GM23338 (cell line): ENCODE data around the gene CDC27. TPM values are rescaled to one million over a fixed set of nuclear protein-coding genes. Genes with fewer than 3 reads are reported as not detected.

Experiments used
- ATAC-seq: fragments of 200-7000 bp; cut with Tn5 transposase; 3 replicates; pipeline ENCODE4 v1.9.1; 2020
- DNase-seq: peaks from one replicate; pipeline ENCODE4 v3.0.0-alpha.2; 2015; ENCODE audit warnings: low spot score
- H2AFZ ChIP-seq: fragments of 200-600 bp; sonication (generic); 2 replicates; pipeline ENCODE4 v1.8.0; 2016; ENCODE audit warnings: antibody characterized with exemption, mild to moderate bottlenecking, moderate library complexity
- H3F3A ChIP-seq: fragments of 200-600 bp; sonication (generic); replicated peaks from 2 replicates; pipeline ENCODE4 v1.8.0; 2017; ENCODE audit warnings: antibody characterized with exemption, mixed run types, low read depth
- H3K27ac ChIP-seq: fragments of 200-600 bp; sonication (generic); 2 replicates; pipeline ENCODE4 v1.6.1; 2016; ENCODE audit warnings: low read depth
- H3K27me3 ChIP-seq: fragments of 200-600 bp; sonication (generic); 2 replicates; pipeline ENCODE4 v1.8.0; 2016; ENCODE audit warnings: mild to moderate bottlenecking, mixed run types, moderate library complexity; ENCODE audit not compliant: insufficient read depth
- H3K36me3 ChIP-seq: fragments of 200-600 bp; sonication (generic); 2 replicates; pipeline ENCODE4 v1.8.0; 2016; ENCODE audit warnings: mild to moderate bottlenecking; ENCODE audit not compliant: insufficient read depth
- H3K4me1 ChIP-seq: fragments of 200-600 bp; sonication (generic); 2 replicates; pipeline ENCODE4 v1.8.0; 2016; ENCODE audit warnings: mild to moderate bottlenecking, moderate library complexity; ENCODE audit not compliant: insufficient read depth
- H3K4me2 ChIP-seq: fragments of 200-600 bp; sonication (generic); 2 replicates; pipeline ENCODE4 v1.7.1; 2017; ENCODE audit warnings: mixed run types
- H3K4me3 ChIP-seq: fragments of 200-600 bp; sonication (generic); 2 replicates; pipeline ENCODE4 v1.6.1; 2016; ENCODE audit warnings: mixed run types
- H3K79me2 ChIP-seq: fragments of 200-600 bp; sonication (generic); replicated peaks from 2 replicates; pipeline ENCODE4 v1.8.0; 2017; ENCODE audit warnings: mild to moderate bottlenecking; ENCODE audit not compliant: insufficient read depth
- H3K9me2 ChIP-seq: fragments of 200-600 bp; sonication (generic); 2 replicates; pipeline ENCODE4 v1.8.0; 2017; ENCODE audit not compliant: insufficient read depth
- H4K20me1 ChIP-seq: fragments of 200-600 bp; sonication (generic); replicated peaks from 2 replicates; pipeline ENCODE4 v1.8.0; 2017; ENCODE audit warnings: mild to moderate bottlenecking; ENCODE audit not compliant: insufficient read depth
- H3K27ac Mint-ChIP-seq: 2 replicates; pipeline ENCODE4 v1.8.0; 2020; ENCODE audit warnings: inconsistent platforms, mild to moderate bottlenecking, moderate library complexity, mixed read lengths
- H3K27me3 Mint-ChIP-seq: 3 replicates; pipeline ENCODE4 v1.8.0; 2022; ENCODE audit warnings: low read depth, mild to moderate bottlenecking, moderate library complexity, mixed read lengths, inconsistent platforms; ENCODE audit not compliant: insufficient read depth, poor library complexity
- H3K36me3 Mint-ChIP-seq: 3 replicates; pipeline ENCODE4 v1.8.0; 2021; ENCODE audit warnings: low read depth, mild to moderate bottlenecking, inconsistent platforms, moderate library complexity, mixed read lengths
- H3K4me1 Mint-ChIP-seq: 3 replicates; pipeline ENCODE4 v1.8.0; 2020; ENCODE audit warnings: mild to moderate bottlenecking, inconsistent platforms, mixed read lengths
- H3K4me3 Mint-ChIP-seq: 3 replicates; pipeline ENCODE4 v1.8.0; 2021; ENCODE audit warnings: moderate library complexity, mild to moderate bottlenecking, inconsistent platforms, mixed read lengths
- H3K9me3 Mint-ChIP-seq: 3 replicates; pipeline ENCODE4 v1.8.0; 2020; ENCODE audit warnings: moderate library complexity, mild to moderate bottlenecking, inconsistent platforms, mixed read lengths
- CREB1 ChIP-seq: fragments of 250-450 bp; sonication (Bioruptor Pico); IDR thresholded peaks from 2 replicates; pipeline ENCODE4 v1.5.0; 2020; ENCODE audit warnings: low read depth, mild to moderate bottlenecking, moderate library complexity
- EZH2phosphoT487 ChIP-seq: fragments of 200-600 bp; sonication (generic); IDR thresholded peaks from one replicate; pipeline ENCODE4 v1.8.1; 2018; ENCODE audit warnings: antibody characterized with exemption; ENCODE audit not compliant: unreplicated experiment
- JUNB ChIP-seq: IDR thresholded peaks from one replicate; pipeline ENCODE4 v1.6.1; 2016; ENCODE audit warnings: antibody characterized with exemption; ENCODE audit not compliant: unreplicated experiment
- NANOG ChIP-seq: IDR thresholded peaks from 2 replicates; pipeline ENCODE4 v1.6.1; 2016; ENCODE audit warnings: antibody characterized with exemption, borderline replicate concordance
- POLR2AphosphoS5 ChIP-seq: IDR thresholded peaks from 2 replicates; pipeline ENCODE4 v1.6.1; 2016; ENCODE audit warnings: antibody characterized with exemption, low read depth
- STAT1 ChIP-seq: IDR thresholded peaks from one replicate; pipeline ENCODE4 v1.6.1; 2016; ENCODE audit warnings: antibody characterized with exemption; ENCODE audit not compliant: unreplicated experiment
- ZNF114 ChIP-seq: fragments of 250-450 bp; sonication (Bioruptor Pico); IDR thresholded peaks from 2 replicates; pipeline ENCODE4 v1.5.0; 2020; ENCODE audit warnings: mild to moderate bottlenecking, moderate library complexity
- polyA plus RNA-seq: library from polyadenylated mRNA; unstranded; fragments of >200 nt; fragmentation: Nextera tagmentation; extraction: Ambion mirVana; gene quantifications from 2 replicates; pipeline ENCODE4 v1.2.1, GENCODE V29; 2016
- total RNA-seq: library from RNA; depleted of rRNA; stranded (reverse); fragments of >200 nt; shearing (Covaris generic); gene quantifications from 2 replicates; pipeline ENCODE4 v1.2.3, GENCODE V29; 2014
- TF ChIP-seq, protein P1 (sequence below), 2 experiments: fragments of 200-600 bp in 1 of 2; sonication (generic) in 1 of 2; conservative IDR thresholded peaks; 2 replicates each; pipeline versions ENCODE4 v1.5.1 to v1.6.1; 2016 to 2017; ENCODE audit warnings: antibody characterized with exemption in 2 of 2, low read depth in 2 of 2, mild to moderate bottlenecking in 2 of 2, moderate library complexity in 1 of 2
- TF ChIP-seq, protein P2 (sequence below): fragments of 250-450 bp; sonication (Bioruptor Pico); IDR thresholded peaks from 2 replicates; pipeline ENCODE4 v1.5.0; 2020; ENCODE audit warnings: mild to moderate bottlenecking, moderate library complexity
- TF ChIP-seq, protein P3 (sequence below): IDR thresholded peaks from 2 replicates; pipeline ENCODE4 v1.6.1; 2016; ENCODE audit warnings: antibody characterized with exemption

CDC27 gene
- total and polyA plus RNA-seq, 2 experiments from 2014 or later = 49.7 to 85.5 TPM

DNA sequence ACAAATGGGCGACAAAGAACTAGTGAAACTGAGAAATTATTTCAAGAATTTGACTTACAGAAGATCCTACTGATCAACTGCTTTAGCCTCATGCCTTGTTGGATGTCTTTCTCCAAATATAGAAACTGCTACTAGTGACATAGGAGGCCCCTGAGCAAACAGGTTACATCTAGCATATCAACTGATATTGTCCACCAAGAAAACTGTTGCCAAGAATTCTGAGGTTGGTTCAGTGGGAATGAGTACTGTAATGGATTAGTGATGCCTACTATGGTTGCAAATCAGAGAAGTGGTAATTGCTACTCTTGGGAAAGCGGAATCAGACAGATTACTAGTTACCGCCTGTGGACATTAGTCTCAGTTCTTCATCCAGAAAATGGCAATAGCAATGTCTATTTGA, 10.0 kb downstream of the CDC27 start (continued):
- no peak for TF ChIP-seq EZH2phosphoT487

DNA sequence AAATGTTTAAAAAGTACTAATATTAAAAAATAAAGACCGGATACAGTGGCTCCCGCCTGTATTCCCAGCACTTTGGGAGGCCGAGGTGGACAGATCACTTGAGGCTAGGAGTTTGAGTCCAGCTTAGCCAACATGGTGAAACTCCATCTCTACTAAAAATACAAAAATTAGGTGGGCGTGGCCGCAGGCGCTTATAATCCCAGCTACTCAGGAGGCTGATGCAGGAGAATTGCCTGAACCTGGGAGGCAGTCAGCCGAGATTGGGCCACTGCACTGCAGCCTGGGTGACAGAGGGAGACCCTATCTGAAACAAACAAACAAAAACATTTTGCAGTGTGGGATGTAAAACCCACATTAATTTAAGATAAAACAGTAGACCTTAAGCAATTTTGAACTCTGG, 11.8 kb downstream of the CDC27 start:
- Mint-ChIP-seq H3K27me3 (peaks cover 3% of the 10 kb centered on the region), H3K36me3 (peaks cover 28% of the 10 kb centered on the region), H3K27ac (no peak overlapping the region), H3K4me1 (peaks cover 29% of the 10 kb centered on the region), H3K4me3 (no peak overlapping the region), H3K9me3 (no peaks in the 10 kb centered on the region)
- Histone ChIP-seq H3K79me2 (peaks cover 85% of the 10 kb centered on the region), H3K36me3 (0 out of 2 replicates have a peak, but pooled peaks cover 6% of the 10 kb centered on the region), H3K9me2 (no peaks in the 10 kb centered on the region), H3K4me2 (no peak overlapping the region), H3K27ac (no peak overlapping the region), H2AFZ (no peak overlapping the region), H3F3A (no peaks in the 10 kb centered on the region), H4K20me1 (peaks cover 21% of the 10 kb centered on the region), H3K4me1 (peaks cover 21% of the 10 kb centered on the region), H3K4me3 (no peak overlapping the region), H3K27me3 (no peaks in the 10 kb centered on the region)
- no peak for DNase-seq
- no peak for ATAC-seq
- TF ChIP-seq NANOG (no peak), JUNB (no peak), STAT1 (no peak), ZNF114 (CRISPR knock-in tag) (no peak), EZH2phosphoT487 (no peak), POLR2AphosphoS5 (no peak), CREB1 (no peak)
- TF ChIP-seq, protein P1, sequence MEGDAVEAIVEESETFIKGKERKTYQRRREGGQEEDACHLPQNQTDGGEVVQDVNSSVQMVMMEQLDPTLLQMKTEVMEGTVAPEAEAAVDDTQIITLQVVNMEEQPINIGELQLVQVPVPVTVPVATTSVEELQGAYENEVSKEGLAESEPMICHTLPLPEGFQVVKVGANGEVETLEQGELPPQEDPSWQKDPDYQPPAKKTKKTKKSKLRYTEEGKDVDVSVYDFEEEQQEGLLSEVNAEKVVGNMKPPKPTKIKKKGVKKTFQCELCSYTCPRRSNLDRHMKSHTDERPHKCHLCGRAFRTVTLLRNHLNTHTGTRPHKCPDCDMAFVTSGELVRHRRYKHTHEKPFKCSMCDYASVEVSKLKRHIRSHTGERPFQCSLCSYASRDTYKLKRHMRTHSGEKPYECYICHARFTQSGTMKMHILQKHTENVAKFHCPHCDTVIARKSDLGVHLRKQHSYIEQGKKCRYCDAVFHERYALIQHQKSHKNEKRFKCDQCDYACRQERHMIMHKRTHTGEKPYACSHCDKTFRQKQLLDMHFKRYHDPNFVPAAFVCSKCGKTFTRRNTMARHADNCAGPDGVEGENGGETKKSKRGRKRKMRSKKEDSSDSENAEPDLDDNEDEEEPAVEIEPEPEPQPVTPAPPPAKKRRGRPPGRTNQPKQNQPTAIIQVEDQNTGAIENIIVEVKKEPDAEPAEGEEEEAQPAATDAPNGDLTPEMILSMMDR (conservative IDR thresholded peaks at IDR 0.05; ENCODE audit: low read depth in 2 of 2) = no peak
- TF ChIP-seq, protein P2, sequence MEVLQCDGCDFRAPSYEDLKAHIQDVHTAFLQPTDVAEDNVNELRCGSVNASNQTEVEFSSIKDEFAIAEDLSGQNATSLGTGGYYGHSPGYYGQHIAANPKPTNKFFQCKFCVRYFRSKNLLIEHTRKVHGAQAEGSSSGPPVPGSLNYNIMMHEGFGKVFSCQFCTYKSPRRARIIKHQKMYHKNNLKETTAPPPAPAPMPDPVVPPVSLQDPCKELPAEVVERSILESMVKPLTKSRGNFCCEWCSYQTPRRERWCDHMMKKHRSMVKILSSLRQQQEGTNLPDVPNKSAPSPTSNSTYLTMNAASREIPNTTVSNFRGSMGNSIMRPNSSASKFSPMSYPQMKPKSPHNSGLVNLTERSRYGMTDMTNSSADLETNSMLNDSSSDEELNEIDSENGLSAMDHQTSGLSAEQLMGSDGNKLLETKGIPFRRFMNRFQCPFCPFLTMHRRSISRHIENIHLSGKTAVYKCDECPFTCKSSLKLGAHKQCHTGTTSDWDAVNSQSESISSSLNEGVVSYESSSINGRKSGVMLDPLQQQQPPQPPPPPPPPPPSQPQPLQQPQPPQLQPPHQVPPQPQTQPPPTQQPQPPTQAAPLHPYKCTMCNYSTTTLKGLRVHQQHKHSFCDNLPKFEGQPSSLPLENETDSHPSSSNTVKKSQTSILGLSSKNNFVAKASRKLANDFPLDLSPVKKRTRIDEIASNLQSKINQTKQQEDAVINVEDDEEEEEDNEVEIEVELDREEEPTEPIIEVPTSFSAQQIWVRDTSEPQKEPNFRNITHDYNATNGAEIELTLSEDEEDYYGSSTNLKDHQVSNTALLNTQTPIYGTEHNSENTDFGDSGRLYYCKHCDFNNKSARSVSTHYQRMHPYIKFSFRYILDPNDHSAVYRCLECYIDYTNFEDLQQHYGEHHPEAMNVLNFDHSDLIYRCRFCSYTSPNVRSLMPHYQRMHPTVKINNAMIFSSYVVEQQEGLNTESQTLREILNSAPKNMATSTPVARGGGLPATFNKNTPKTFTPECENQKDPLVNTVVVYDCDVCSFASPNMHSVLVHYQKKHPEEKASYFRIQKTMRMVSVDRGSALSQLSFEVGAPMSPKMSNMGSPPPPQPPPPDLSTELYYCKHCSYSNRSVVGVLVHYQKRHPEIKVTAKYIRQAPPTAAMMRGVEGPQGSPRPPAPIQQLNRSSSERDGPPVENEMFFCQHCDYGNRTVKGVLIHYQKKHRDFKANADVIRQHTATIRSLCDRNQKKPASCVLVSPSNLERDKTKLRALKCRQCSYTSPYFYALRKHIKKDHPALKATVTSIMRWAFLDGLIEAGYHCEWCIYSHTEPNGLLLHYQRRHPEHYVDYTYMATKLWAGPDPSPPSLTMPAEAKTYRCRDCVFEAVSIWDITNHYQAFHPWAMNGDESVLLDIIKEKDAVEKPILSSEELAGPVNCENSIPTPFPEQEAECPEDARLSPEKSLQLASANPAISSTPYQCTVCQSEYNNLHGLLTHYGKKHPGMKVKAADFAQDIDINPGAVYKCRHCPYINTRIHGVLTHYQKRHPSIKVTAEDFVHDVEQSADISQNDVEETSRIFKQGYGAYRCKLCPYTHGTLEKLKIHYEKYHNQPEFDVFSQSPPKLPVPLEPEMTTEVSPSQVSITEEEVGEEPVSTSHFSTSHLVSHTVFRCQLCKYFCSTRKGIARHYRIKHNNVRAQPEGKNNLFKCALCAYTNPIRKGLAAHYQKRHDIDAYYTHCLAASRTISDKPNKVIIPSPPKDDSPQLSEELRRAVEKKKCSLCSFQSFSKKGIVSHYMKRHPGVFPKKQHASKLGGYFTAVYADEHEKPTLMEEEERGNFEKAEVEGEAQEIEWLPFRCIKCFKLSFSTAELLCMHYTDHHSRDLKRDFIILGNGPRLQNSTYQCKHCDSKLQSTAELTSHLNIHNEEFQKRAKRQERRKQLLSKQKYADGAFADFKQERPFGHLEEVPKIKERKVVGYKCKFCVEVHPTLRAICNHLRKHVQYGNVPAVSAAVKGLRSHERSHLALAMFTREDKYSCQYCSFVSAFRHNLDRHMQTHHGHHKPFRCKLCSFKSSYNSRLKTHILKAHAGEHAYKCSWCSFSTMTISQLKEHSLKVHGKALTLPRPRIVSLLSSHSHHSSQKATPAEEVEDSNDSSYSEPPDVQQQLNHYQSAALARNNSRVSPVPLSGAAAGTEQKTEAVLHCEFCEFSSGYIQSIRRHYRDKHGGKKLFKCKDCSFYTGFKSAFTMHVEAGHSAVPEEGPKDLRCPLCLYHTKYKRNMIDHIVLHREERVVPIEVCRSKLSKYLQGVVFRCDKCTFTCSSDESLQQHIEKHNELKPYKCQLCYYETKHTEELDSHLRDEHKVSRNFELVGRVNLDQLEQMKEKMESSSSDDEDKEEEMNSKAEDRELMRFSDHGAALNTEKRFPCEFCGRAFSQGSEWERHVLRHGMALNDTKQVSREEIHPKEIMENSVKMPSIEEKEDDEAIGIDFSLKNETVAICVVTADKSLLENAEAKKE (CRISPR knock-in tag) = no peak
- TF ChIP-seq, protein P3, sequence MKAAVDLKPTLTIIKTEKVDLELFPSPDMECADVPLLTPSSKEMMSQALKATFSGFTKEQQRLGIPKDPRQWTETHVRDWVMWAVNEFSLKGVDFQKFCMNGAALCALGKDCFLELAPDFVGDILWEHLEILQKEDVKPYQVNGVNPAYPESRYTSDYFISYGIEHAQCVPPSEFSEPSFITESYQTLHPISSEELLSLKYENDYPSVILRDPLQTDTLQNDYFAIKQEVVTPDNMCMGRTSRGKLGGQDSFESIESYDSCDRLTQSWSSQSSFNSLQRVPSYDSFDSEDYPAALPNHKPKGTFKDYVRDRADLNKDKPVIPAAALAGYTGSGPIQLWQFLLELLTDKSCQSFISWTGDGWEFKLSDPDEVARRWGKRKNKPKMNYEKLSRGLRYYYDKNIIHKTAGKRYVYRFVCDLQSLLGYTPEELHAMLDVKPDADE = no peak
